Left ventricle myocardium superior (tissue), 1 donor: ENCODE measurements around the gene RGS17. TPM values are rescaled to one million over a fixed set of nuclear protein-coding genes. Genes with fewer than 3 reads are reported as not detected.
"Not testable (repeated sequence)": the region's sequence is repeated elsewhere in the genome, so short reads cannot be mapped to it uniquely, and the experiment has no call there.

Experiments used
- ATAC-seq: fragments of 200-7000 bp; cut with Tn5 transposase; one replicate; pipeline ENCODE4 v1.9.1; 2020; ENCODE audit warnings: mild to moderate bottlenecking, moderate library complexity
- DNase-seq: peaks from one replicate; pipeline ENCODE4 v3.0.0-alpha.2; 2020
- intact Hi-C: fragments of 100-400 bp; cut with micrococcal nuclease; formaldehyde crosslinking; loops from one replicate; pipeline ENCODE4 v1.11.0; 2022
- total RNA-seq: library from RNA; stranded (reverse); fragmentation: NEBNext Ultra II Directional; extraction: Animal tissue kit (Norgen Biotek cat#: 25700); gene quantifications from one replicate; pipeline ENCODE4 v1.2.1, GENCODE V29; 2021
- donor health status: DM: no; HTN: yes; CAD: no; lungs with severe emphysema.

RGS17 gene
- total RNA-seq, 1 donor from 2014 or later = 0.05 TPM

GRCh38 chr6:153129873-153130514, 1.1 kb downstream of the RGS17 start:
- DNase-seq (peak; percentile 23), ATAC-seq (peak; percentile 37)
- intact Hi-C loops = no loop called here

GRCh38 chr6:153126218-153126617, 4.9 kb downstream of the RGS17 start:
- intact Hi-C loops = no loop called here
- ATAC-seq (no peak), DNase-seq (no peak)

DNA sequence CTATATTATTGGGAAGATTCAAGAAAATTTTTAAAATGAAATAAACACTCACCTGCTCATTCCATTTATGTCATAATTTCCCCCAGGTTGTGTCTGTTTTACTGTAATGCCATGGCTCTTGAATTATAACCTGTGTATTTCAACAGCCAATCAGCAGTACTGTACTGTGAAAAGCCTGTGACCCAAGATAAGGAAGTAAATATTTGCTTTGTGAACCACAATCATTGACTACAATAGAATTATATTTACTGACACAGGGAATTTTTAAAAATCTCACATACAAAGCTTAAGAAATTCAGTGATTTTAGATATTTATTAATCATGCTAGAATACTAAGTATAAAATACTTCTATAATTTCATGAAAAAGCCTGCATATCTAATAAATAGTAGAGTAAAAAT, 6.0 kb downstream of the RGS17 start:
- ATAC-seq (no peak), DNase-seq (no peak)
- intact Hi-C loops = no loop called here

- ATAC-seq (no peak), DNase-seq (no peak)
- intact Hi-C loops = no loop called here
Measured at GRCh38 chr6:153123801-153124200, 7.3 kb downstream of the RGS17 start.

DNA sequence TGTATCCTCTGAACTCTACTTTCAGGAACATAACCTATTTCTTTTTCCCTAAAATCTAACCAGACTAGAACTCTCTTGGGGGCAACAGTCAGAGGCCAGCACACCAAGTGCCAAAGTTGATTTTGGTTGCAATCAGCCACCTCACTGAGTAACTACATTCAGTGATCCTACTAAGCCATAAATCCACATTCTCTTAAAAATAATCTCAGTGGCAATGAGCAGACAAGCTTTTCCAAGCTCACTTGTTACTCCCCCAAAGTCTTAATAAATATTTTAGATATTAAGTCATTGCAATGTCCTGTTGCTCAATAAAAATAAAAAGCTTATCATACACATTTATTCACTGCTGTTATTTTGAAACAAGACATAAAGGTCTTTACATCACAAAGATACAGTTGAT, 9.8 kb downstream of the RGS17 start:
- ATAC-seq = no peak
- intact Hi-C loops = no loop called here
- DNase-seq = no peak

DNA sequence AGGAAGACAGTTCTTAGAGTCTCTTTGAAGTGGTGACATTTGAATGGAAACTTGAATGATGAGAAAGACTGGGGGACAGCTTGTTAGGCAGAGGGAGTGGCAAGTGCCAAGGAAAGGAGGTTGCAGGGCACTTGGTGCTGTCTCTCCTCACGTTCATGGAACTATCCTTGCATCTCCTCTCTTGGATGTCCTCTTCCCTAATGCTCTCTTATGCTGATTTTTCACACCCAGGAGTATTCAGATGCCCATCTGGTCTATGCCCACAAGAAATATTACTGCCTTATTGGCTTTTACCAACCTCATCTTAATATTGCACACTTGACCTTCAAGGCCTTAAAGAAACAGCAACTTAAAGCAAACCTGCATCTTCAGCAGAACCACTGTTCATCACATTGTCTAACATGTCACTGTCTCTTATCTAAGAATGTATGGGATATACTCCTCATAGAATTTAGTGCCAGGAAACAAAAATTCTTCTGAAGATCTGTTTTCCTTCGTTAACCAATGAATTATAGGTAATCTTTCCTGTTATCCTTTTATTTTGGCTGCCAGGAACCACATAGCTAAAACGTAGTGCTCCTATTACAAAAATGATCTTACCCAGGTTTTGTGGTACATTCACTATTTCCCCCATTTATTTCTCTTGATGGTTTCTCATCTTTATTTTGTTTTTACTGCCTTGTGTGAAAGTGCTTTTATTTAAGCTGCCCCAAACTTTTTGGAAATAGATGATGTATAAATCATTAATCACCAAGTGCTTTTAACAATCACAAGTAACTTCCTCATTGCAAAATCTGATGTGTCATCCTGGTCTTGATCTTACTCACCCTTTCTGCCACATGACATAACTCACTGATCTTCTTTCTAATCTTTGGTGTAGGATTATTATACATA, 12.8 kb downstream of the RGS17 start:
- intact Hi-C loops = no loop called here
- ATAC-seq (no peak), DNase-seq (no peak)

DNA sequence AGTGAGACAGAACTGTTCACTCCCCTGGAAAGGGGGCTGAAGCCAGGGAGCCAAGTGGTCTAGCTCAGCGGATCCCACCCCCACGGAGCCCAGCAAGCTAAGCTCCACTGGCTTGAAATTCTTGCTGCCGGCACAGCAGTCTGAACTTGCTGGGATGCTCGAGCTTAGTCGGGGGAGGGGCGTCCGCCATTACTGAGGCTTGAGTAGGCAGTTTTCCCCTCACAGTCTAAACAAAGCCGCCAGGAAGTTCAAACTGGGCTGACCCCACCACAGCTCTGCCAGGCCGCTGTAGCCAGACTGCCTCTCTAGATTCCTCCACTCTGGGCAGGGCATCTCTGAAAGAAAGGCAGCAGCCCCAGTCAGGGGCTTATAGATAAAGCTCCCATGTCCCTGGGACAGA, 20.0 kb downstream of the RGS17 start:
- ATAC-seq, DNase-seq, intact Hi-C loops: not testable (repeated sequence)

- ATAC-seq, intact Hi-C loops, DNase-seq: not testable (repeated sequence)
Measured at GRCh38 chr6:153110612-153111011, 20.5 kb downstream of the RGS17 start.

GRCh38 chr6:153108315-153108714, 22.8 kb downstream of the RGS17 start:
- ATAC-seq = no peak
- no peak for DNase-seq
- intact Hi-C loops = no loop called here

DNA sequence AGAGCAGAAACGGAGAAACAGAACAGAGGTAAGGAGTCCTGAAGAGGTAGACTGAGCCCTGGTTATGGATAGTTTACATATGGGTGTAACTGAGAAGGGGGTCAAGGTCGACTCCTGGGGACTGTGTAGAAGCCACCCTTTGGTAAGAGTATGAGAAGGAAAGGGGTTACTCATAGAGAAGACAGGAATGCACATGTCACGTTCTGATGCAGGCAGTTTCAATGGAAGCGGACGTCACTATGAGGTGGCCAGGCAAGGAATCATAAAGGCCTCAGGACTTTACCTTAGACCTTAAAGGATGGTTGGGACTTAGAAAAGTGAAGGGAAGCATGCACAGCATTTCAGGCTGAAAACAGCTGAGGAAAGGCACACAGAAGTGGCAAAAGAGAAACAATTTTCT, 25.1 kb downstream of the RGS17 start:
- ATAC-seq (no peak), DNase-seq (no peak)
- intact Hi-C loops = no loop called here

DNA sequence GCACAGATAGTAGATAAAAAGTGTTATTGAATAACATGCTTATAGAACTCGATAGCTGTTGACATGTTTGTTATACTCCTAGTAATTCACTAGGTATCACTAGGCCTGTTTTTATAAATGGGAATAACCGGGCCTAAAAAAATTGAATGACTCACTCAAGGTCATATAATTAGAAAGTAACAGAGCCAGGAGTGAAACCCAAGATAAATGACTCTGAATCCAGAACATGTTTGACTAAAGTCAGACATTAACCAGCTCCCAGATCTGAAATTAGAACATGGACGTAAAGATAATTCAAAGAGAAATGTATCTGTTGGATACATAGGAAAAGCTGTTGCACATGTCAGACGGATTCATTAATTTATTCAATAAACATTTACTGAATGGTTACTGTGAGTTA, 26.9 kb downstream of the RGS17 start:
- intact Hi-C loops = no loop called here
- ATAC-seq (peak; percentile 63), DNase-seq (no peak)

DNA sequence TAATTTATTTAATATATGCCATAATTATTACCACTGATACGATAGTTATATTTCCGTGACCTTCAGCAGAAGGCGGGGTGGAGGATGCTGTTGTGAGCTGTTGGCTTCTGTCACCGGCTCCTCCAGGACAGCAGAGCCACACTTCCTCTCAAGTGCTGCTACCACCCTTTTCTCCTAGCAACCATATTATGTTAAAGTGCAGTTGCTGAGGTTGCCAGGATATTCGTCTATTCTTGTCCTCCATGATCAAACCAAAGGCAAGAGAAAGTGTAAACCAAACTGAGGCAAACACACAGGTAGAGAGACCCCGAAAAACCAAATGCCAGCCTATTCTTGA, 27.8 kb downstream of the RGS17 start:
- ATAC-seq (peak; percentile 97), DNase-seq (peak; percentile 50)
- intact Hi-C loops = no loop called here

DNA sequence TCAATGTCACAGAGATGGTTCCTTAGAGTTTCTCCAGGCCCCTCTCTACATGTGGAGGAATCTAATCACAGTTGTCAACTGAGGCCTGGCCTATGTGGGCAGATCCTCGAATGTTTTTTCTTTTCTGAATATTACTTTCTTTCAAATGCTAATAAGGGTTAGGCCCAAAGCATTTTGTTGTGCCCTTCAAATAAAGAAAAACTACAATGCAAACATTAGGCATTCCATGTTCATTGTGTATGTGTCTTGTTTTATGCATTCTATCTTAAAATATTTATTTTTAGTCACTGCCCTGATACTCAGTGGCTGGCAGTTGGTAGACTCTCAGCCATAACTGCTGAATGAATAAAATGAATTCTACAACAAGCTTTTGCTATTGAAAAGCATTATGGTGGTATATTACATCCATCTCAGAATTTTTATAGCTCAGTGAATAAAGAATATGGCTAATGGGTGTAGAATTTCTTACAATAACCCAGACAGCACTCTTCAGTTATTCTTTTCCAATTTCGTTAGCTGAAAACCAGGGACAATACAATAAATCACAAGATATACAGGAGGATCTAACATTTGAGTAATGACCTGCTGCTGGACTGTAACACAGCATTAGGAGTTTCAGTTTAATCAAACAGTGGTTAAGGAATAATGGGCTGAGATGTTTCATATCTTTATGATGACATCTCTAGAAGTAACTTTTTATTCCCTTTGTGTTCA, 28.3 kb downstream of the RGS17 start:
- intact Hi-C loops = no loop called here
- ATAC-seq (peak; percentile 9), DNase-seq (no peak)

GRCh38 chr6:153101461-153101860, 29.6 kb downstream of the RGS17 start:
- ATAC-seq (no peak), DNase-seq (no peak)
- intact Hi-C loops = no loop called here

GRCh38 chr6:153099636-153100035, 31.4 kb downstream of the RGS17 start:
- intact Hi-C loops = no loop called here
- ATAC-seq = no peak
- no peak for DNase-seq

DNA sequence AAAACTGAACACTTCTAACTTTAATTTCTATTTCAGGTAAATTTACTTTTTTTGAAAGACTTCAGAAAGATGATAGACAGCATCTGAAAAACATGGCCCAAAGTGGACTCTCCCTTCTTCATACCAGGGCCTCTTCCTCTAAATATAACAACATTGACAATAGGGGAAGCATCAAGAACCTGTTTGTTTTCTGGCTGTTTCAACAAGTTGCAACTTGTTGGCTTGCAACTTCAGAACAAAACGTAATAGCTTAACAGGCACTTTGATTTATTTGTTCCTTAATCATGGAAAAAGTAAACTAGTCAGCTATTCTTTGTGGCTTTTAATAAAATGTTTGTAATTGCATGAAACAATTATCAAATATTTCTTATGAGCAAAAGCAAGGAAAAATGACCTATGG, 34.3 kb downstream of the RGS17 start:
- intact Hi-C loops = no loop called here
- ATAC-seq (no peak), DNase-seq (no peak)

GRCh38 chr6:153096031-153096430, 35.1 kb downstream of the RGS17 start:
- ATAC-seq (no peak), DNase-seq (no peak)
- intact Hi-C loops = no loop called here

- intact Hi-C loops = no loop called here
- DNase-seq = no peak
- ATAC-seq = peak; percentile 26
Measured at GRCh38 chr6:153092082-153093013, 38.7 kb downstream of the RGS17 start.

- intact Hi-C loops = no loop called here
- DNase-seq (no peak), ATAC-seq (no peak)
Measured at GRCh38 chr6:153090241-153090930, 40.7 kb downstream of the RGS17 start.
